ENCODE data around the gene TNFSF18.

DNA sequence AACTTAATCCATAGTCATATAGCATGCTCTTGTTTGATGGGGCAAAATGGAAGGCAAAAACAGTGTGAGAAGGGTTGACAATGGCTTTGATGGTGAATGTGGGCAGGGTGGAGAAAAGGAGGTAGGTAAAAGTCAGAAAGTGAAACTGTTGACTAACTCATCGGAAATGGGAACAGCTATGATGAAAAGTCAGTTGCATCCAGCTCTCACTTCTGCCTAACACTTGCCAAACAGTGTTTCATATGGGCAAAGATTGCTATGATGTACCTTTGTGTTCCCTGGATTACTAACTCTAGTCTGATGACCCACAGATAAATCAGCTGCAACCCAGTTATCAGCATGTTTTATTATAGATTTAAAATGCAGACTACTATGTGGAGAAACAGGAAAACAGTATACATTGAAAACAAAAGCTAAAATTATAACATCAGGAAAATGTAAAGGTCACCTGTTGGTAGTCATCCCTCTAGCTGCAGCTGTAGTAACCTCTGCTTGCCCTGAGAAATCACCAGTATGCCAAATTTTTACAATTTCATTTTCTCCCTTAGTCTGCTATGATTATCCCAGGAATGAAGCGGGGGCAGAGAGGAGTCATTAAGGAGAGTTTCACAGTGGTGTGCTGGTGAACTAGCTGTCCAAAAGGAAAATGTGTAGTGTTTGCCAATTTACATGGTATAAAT is 11.7 kb downstream of the TNFSF18 start:
- TF ChIP-seq EZH2 (IDR thresholded peaks at IDR 0.05; ENCODE audit: insufficient read depth, poor library complexity, severe bottlenecking) (no peak), EZH2phosphoT487 (IDR thresholded peaks at IDR 0.05; ENCODE audit: insufficient read depth, low read depth) (no peak)

Data from GM23248 (cell line).